Stimulated activated CD8-positive, alpha-beta memory T cell treated with anti-CD3 and anti-CD28 coated beads, Interleukin-4, amount 100 ng/mL, for 1 hour (primary cell): ENCODE measurements around the gene AAK1.
"Not testable (repeated sequence)": the region's sequence is repeated elsewhere in the genome, so short reads cannot be mapped to it uniquely, and the experiment has no call there.

Experiments used
- DNase-seq, 2 donors: peaks; one replicate each; pipeline ENCODE4 v3.0.0-alpha.2; 2020; ENCODE audit warnings: low read depth in 2 of 2, low spot score in 1 of 2

Gene AAK1

DNA sequence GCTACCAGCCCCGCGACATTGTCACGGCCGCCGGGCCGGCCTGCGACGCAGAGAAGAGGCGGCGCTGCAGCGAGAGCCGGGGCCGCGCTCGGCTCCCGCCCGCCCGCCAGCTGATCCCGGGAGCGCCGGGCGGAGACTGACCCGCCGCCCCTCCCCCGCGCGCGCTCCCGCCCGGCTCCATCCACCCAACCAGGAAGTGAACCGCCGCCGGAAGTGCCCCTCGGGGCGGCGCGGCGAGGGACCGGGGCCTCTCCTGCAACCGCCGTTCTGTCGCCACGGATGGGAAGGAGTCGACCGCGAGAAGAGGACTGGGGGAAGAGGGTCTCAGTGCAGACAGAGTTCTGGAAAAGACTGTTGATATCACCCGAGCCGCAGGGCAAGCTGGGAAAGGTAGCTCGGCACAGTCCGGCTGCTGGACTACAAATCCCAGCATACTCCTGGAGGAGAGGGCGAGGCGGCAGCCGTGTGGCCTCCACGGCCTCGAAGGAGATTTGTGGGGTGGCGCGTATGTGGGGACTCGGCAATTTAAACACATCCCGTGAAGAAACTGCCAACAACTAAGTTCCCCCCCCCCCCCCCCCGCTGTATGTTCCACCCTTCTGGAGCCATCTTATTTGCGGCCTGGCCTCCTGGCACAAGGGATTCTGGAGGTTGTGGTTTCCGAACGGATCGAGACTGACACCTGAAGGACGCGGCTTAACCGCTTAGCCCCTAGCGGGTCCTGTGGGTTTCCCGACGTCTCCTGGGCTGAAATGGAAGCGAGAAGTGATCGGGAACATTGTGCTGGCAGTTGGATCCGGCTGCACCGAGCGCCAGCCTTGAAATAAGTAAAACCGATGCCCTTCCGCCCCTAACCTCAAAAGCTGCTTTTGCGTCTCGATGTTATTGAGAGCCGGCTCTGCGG, at the start of gene AAK1:
TSS of gene AAK1 (minus strand) at position 138 of the 904 bp plus-strand sequence. CDS start 699 bp downstream, outside the sequence.
- peak in 1 of 2 donors; percentile 57 for DNase-seq

DNA sequence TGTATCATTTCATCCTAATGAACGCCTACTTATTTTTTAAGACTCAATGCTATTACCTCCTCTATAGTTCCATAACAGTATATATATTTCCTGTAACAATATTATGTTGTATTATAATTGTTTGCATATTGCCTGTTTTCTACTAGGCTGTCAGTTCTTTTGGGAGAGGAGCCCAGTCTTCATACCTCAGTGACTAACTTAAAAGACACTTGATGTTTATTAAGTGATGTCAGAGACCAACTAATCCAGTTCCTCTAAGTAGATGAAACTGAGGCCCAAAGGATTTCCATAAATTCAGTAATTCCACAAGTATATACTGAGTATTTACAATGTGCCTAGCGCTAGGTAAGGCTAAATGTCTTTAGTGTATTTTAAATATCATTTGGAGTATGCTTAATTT, 48.9 kb upstream of the AAK1 start:
- no peak for DNase-seq

- DNase-seq, result no peak
Observed at GRCh38 chr2:69689969-69690368, 46.4 kb upstream of the AAK1 start.

DNA sequence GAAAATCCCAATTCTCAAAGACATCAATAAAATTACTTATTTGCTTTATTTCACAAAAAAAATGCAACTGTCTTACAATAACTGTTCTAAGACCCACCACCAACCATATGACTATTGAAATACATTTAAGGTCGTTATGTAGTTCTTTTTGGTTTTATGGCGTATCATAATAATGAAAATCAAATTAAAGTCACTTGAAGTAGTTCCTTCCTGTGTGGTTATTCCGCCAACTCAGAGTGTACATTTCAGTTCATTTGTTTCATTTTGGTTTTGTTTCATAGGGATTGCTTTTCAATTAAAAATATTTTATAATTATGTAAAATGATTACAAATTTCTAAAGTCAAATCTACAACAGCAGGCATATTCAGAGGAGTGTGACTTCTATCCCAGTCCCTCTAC, 45.9 kb upstream of the AAK1 start:
- no peak for DNase-seq

GRCh38 chr2:69687971-69688611, 44.6 kb upstream of the AAK1 start:
- no peak for DNase-seq

- DNase-seq, result no peak
Observed at GRCh38 chr2:69686813-69687212, 43.3 kb upstream of the AAK1 start.

- DNase-seq, result no peak
Observed at GRCh38 chr2:69685321-69686048, 41.9 kb upstream of the AAK1 start.

DNA sequence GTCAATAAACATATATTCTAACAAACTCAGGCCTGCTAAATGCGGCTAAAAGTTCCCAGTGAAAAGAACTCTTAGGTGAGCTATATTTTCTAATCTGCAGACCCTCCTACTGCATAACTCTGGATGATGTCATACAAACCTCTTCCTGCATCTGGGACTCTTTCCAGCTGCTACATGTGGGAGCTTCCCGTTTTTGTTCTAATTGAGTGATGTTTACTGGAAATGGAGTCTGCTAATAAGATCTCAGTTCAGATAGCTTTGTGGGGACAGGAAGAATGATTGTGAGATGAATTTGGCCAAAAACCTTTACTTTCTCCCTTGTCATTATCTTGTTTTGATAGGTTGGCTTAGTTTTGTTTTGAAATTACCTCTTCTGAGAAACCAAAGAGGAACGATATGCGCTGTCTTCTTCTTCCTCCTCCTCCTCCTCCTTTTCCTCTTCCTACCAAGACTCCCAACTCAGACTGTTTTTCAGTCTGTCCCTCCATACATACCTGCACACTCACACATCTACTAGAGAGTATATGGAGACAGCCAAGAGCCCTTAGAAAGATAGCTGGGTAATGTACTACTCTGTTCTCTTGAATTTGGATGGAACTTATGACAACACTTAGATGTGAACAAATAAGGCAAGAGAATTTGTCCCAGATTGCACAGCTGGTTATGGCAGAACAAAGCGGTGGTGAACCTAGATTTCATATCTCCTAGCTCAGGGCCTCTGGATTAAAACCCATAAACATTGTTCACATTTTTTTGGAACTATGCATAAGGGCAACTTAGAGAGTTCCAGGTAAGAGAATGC, 39.8 kb upstream of the AAK1 start:
- DNase-seq, result no peak

DNA sequence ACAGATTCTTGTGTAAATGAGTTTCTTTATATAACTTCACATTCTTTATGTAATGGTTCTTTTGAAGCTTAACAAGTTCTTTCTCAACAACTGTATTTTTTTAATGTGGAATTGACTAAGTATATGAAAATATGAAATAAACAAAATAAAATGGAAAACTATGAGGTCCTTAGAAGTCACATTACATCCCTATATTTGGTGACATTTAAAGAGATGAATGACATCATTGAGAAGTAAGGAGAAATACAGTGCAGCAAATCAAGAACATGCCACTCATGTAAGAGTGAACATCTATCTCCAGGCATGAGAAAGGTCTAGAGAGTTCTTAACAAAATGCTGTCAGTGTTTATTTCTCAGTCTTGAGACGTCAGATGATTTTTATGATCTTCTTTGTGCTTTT, 39.0 kb upstream of the AAK1 start:
- DNase-seq, result no peak

DNA sequence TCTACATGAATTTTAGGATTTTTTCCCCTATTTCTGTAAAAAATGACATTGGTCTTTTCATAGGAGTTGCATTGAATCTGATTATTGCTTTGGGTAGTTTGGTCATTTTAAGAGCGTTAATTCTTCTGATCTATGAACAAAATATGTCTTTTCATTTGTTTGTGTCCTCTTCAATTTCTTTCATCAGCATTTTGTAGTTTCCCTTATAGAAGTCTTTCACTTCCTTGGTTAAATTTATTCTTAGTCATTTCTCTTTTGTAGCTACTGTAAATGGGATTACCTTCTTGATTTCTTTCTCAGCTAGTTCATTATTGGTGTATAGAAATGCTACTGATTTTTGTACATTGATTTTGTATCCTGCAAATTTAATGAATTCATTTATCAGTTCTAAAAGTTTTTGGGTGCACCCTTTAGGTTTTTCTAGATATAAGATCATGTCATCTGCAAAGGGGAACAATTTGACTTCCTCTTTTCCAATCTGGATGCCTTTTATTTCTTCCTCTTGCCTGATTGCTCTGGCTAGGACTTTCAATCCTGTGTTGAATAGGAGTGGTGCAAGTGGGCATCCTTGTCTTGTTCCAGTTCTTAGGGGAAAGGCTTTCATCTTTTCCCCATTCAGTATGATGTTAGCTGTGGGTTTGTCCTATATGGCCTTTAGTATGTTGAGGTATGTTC, 36.6 kb upstream of the AAK1 start:
- DNase-seq, result no peak

DNA sequence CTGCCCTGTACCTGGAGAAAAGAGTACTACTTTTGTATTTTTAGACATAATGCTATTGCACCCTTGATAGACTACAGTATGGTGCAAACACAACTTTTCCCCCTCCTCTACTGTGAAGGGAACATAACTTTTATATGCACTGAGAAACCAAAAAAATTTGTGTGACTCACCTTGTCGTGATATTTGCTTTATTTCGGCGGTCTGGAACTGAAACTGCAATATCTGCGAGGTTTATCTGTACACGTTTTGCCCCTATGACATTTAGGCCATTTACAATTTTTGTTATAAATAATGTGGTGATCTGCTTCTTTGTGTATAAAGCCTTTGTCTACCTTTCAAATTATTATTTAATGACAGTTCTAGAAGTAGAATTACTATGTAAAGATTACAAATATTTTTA, 34.4 kb upstream of the AAK1 start:
- no peak for DNase-seq

DNA sequence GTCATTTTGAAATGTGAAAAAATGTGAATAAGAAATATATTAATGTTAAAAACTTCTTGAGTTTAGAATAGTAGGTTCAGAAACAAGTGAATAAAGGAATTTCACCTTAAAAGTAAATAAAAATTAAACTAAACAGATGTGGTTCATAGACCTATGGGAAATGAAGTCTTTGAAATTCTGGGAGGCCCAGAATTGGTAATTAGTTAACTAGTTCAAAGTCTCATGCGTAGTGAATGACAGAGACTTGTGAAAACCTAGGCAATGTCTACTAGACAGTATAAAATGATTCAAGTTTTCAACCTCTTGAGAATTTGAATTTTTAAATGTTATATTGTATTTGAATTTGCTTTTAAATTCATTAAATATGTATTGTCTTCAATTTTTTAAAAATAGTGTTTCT, 32.6 kb upstream of the AAK1 start:
- DNase-seq, result no peak

- DNase-seq, result no peak
Observed at GRCh38 chr2:69674316-69674670, 30.8 kb upstream of the AAK1 start.

GRCh38 chr2:69673098-69673497, 29.6 kb upstream of the AAK1 start:
- DNase-seq, result not testable (repeated sequence)

- DNase-seq, result no peak
Observed at GRCh38 chr2:69669666-69670065, 26.1 kb upstream of the AAK1 start.

DNA sequence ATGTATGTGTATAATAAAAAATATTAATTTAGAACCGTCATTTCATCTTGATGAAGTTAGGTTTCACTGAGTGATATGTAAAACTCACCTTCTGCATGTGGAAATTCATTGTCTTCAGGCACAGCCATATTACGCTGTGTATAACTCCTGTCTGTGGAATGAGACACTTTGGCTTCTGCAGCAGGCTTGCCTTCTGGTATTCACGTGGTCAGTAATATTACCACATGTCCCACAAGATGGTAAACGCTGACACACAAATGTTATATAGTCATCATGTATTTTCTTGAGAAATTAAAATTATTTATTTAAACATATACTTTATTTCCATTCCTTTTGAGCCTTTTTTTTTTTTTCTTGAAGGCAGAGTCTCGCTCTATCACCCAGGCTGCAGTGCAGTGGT, 25.1 kb upstream of the AAK1 start:
- DNase-seq, result no peak

DNA sequence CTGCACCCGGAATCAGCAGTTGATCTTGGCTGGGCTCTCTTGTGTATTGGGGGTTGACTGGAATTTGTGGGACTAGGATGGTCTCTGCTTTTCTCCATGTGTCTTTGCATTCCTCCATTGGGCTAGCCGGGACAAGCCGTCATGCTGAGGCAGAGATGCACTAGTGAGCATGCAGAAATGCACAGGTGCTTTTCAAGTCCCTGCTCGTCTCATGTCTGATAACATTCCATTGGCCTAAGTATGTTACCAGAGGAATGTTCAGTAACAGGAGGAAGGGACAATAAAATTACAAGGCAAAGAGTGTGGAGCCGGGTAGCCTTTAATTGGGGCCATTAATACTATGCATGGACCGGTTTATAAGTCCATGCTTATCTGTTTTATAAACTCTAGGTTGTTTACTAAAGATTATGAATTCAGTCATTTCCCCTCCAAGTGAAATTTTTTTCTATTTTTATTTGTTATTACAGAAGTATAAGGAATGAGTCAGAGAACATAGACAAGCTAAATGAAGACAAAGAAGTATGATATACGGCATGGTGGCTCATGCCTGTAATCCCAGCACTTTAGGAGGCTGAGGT, 24.4 kb upstream of the AAK1 start:
- DNase-seq, result no peak

GRCh38 chr2:69665152-69665551, 21.6 kb upstream of the AAK1 start:
- no peak for DNase-seq

GRCh38 chr2:69663860-69664259, 20.3 kb upstream of the AAK1 start:
- DNase-seq, result no peak

GRCh38 chr2:69662547-69662946, 19.0 kb upstream of the AAK1 start:
- not testable (repeated sequence) for DNase-seq
